Activated T-helper 2 cell treated with anti-CD3 and anti-CD28 coated beads, Interferon-gamma antibody, Interleukin-2, Interleukin-4, amounts not matched to agents 10 μg/mL and 5 μg/mL and 100 μg/mL, durations not matched to agents 14 hours and 24 hours and 36 hours (primary cell): ENCODE data around the gene SHROOM1. TPM values are rescaled to one million over a fixed set of nuclear protein-coding genes. Genes with fewer than 3 reads are reported as not detected.

Experiments used
- DNase-seq: peaks from one replicate; pipeline ENCODE4 v3.0.0; 2021; ENCODE audit warnings: low spot score
- H3K27ac Mint-ChIP-seq: one replicate; pipeline ENCODE4 v1.8.0; 2021; ENCODE audit warnings: mixed read lengths
- H3K27me3 Mint-ChIP-seq: one replicate; pipeline ENCODE4 v1.8.0; 2021; ENCODE audit warnings: low read depth, mixed read lengths
- H3K36me3 Mint-ChIP-seq: one replicate; pipeline ENCODE4 v1.8.0; 2021; ENCODE audit warnings: low read depth, mixed read lengths
- H3K4me1 Mint-ChIP-seq: one replicate; pipeline ENCODE4 v1.8.0; 2021; ENCODE audit warnings: low read depth, mixed read lengths
- H3K4me3 Mint-ChIP-seq: one replicate; pipeline ENCODE4 v1.8.0; 2021; ENCODE audit warnings: low read depth, mild to moderate bottlenecking, moderate library complexity, mixed read lengths
- H3K9me3 Mint-ChIP-seq: one replicate; pipeline ENCODE4 v1.8.0; 2021; ENCODE audit warnings: mixed read lengths
- intact Hi-C: fragments of 100-400 bp; cut with micrococcal nuclease; formaldehyde crosslinking; loops from one replicate; pipeline ENCODE4 v1.15.1; 2023
- total RNA-seq: library from RNA; stranded (reverse); gene quantifications from 2 replicates; pipeline ENCODE4 v1.2.3, GENCODE V29; 2022

Gene SHROOM1
- total RNA-seq, 1 donor from 2014 or later = 7.7 TPM

- Mint-ChIP-seq H3K27ac (no peak overlapping the region), H3K9me3 (no peaks in the 10 kb centered on the region), H3K4me3 (no peak overlapping the region), H3K4me1 (peaks cover 9% of the 10 kb centered on the region), H3K27me3 (peaks cover 54% of the 10 kb centered on the region), H3K36me3 (no peaks in the 10 kb centered on the region)
- intact Hi-C loops = no loop called here
- DNase-seq = no peak
Measured at GRCh38 chr5:132785864-132786263, 44.6 kb downstream of the SHROOM1 start.

DNA sequence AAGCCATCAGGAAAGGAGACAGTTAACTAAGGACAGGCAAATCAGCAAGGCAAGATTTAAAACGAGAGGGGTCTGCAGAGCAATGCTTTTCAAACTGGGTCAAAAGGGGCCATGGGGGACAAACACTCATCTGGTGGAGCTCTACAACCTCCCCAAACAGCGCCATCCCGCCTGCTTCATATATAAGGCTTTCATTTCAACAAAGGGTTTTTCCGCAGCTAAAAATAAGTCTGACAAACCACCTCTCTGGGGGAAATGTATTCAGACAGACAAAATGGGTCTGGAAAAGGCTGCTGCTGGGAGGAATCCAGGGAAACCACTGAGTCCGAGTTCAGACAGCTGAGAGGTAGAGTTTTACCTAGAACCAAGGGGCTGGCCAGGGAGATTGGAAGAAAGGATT, 45.1 kb downstream of the SHROOM1 start:
- Mint-ChIP-seq H3K4me1 (peaks cover 11% of the 10 kb centered on the region), H3K27me3 (peaks cover 57% of the 10 kb centered on the region), H3K36me3 (no peaks in the 10 kb centered on the region), H3K9me3 (no peaks in the 10 kb centered on the region), H3K4me3 (no peak overlapping the region), H3K27ac (no peak overlapping the region)
- DNase-seq = no peak
- intact Hi-C loops = no loop called here

DNA sequence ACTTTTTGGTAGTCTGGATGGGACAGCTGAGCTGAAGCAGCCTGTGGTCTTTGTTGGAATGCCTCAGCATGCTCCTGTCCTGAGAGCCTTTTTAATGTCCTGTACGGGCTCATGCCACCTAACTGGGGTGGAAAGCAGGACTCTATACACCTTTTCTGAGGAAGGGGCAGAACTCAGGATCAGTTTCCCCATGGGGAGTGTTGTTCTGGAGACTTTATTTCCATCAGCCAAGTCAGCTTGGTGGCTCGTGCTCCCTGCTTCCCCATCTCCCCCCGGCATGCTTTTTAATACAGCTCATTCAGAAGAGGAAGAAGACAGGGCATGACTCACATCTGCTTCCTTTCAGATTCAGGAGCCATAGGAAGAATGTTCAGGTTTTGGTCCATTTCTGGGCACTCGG, 48.3 kb downstream of the SHROOM1 start:
- Mint-ChIP-seq H3K4me3 (no peak overlapping the region), H3K4me1 (peaks cover 25% of the 10 kb centered on the region), H3K27ac (no peak overlapping the region), H3K27me3 (peaks cover 64% of the 10 kb centered on the region), H3K36me3 (peaks cover 2% of the 10 kb centered on the region), H3K9me3 (no peaks in the 10 kb centered on the region)
- DNase-seq = no peak
- intact Hi-C loops = no loop called here

GRCh38 chr5:132781029-132781428, 49.4 kb downstream of the SHROOM1 start:
- intact Hi-C loops = no loop called here
- Mint-ChIP-seq H3K36me3 (peaks cover 2% of the 10 kb centered on the region), H3K4me3 (no peak overlapping the region), H3K4me1 (peaks cover 26% of the 10 kb centered on the region), H3K9me3 (no peaks in the 10 kb centered on the region), H3K27ac (no peak overlapping the region), H3K27me3 (peaks cover 61% of the 10 kb centered on the region)
- DNase-seq = no peak

GRCh38 chr5:132780577-132780976, 49.9 kb downstream of the SHROOM1 start:
- H3K4me3 Mint-ChIP-seq = no peak overlapping the region
- peaks cover 60% of the 10 kb centered on the region for H3K27me3 Mint-ChIP-seq
- intact Hi-C loops = no loop called here
- no peaks in the 10 kb centered on the region for H3K9me3 Mint-ChIP-seq
- H3K36me3 Mint-ChIP-seq = peaks cover 2% of the 10 kb centered on the region
- no peak for DNase-seq
- H3K4me1 Mint-ChIP-seq = peaks cover 27% of the 10 kb centered on the region
- H3K27ac Mint-ChIP-seq = no peak overlapping the region

- Mint-ChIP-seq H3K27ac (no peak overlapping the region), H3K4me1 (peaks cover 29% of the 10 kb centered on the region), H3K27me3 (peaks cover 60% of the 10 kb centered on the region), H3K9me3 (no peaks in the 10 kb centered on the region), H3K36me3 (peaks cover 2% of the 10 kb centered on the region), H3K4me3 (no peak overlapping the region)
- no peak for DNase-seq
- intact Hi-C loops = no loop called here
Measured at GRCh38 chr5:132779961-132780360, 50.5 kb downstream of the SHROOM1 start.

DNA sequence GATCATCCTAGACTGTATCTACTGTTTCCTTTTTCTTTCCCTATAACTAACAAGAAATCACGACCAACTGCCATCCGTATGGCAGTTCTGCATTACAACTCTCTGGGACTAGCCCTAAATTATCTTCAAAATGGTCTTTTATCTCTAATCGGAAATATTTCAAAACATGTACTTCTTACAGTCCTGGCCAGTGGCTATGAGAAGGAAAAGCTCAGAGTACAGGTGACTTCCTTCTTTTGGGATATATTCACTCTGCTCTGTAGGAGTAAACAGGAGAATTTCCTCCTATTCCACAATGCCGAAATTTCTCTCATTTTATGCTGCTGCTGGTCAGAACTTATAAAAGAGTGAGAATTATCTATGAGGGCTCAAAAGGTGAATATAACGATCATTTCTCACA, 51.6 kb downstream of the SHROOM1 start:
- Mint-ChIP-seq H3K9me3 (no peaks in the 10 kb centered on the region), H3K36me3 (peaks cover 2% of the 10 kb centered on the region), H3K27ac (no peak overlapping the region), H3K4me3 (peak overlapping the region; percentile 49), H3K4me1 (peaks cover 29% of the 10 kb centered on the region), H3K27me3 (peaks cover 69% of the 10 kb centered on the region)
- no peak for DNase-seq
- intact Hi-C loops = no loop called here

DNA sequence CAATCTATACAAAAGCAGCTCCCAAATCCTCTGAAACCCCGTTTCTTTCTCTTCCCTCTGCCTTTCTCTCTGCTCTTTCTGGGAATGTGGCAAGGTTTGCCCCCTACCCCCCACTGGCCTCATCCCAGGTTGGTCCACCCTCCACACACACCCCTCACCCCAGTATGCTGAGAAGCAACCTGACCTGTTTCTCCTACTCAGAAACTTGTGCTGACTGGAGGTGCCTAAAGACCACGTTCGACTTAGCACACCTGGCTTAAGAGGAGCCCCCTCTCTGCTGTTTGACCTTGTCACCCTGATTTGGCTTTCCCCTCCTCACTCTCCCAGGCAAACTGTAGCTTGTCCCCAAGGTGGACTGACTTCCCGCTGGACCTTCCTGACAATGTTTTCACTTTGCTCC, 52.3 kb downstream of the SHROOM1 start:
- peaks cover 29% of the 10 kb centered on the region for H3K4me1 Mint-ChIP-seq
- intact Hi-C loops = no loop called here
- H3K9me3 Mint-ChIP-seq = no peaks in the 10 kb centered on the region
- peak overlapping the region; percentile 82 for H3K4me3 Mint-ChIP-seq
- no peak for DNase-seq
- peaks cover 69% of the 10 kb centered on the region for H3K27me3 Mint-ChIP-seq
- H3K36me3 Mint-ChIP-seq = peaks cover 2% of the 10 kb centered on the region
- peak overlapping the region; percentile 76 for H3K27ac Mint-ChIP-seq

- H3K36me3 Mint-ChIP-seq = peaks cover 2% of the 10 kb centered on the region
- peaks cover 65% of the 10 kb centered on the region for H3K27me3 Mint-ChIP-seq
- H3K4me1 Mint-ChIP-seq = peaks cover 29% of the 10 kb centered on the region
- H3K4me3 Mint-ChIP-seq = peak within 1 kb of the TSS; percentile 82
- peak; percentile 46 for DNase-seq
- intact Hi-C loops = loop anchor here (2.0 kb wide), 1 partner anchor 23 kb away; no protein-coding TSS in a partner anchor
- no peaks in the 10 kb centered on the region for H3K9me3 Mint-ChIP-seq
- peak within 1 kb of the TSS; percentile 76 for H3K27ac Mint-ChIP-seq
Measured at GRCh38 chr5:132777209-132778069, 53.0 kb downstream of the SHROOM1 start, which contains the start of gene SEPTIN8. TSS of gene SEPTIN8 (minus strand) at chr5:132777239. CDS start at chr5:132777137, 102 bp downstream.

- peaks cover 26% of the 10 kb centered on the region for H3K4me1 Mint-ChIP-seq
- no peak overlapping the region for H3K4me3 Mint-ChIP-seq
- H3K27ac Mint-ChIP-seq = no peak overlapping the region
- peaks cover 60% of the 10 kb centered on the region for H3K27me3 Mint-ChIP-seq
- intact Hi-C loops = loop anchor here (2.0 kb wide), 1 partner anchor 22 kb away; no protein-coding TSS in a partner anchor
- DNase-seq = no peak
- H3K36me3 Mint-ChIP-seq = peaks cover 2% of the 10 kb centered on the region
- no peaks in the 10 kb centered on the region for H3K9me3 Mint-ChIP-seq
Measured at GRCh38 chr5:132776938-132777208, 53.6 kb downstream of the SHROOM1 start.

DNA sequence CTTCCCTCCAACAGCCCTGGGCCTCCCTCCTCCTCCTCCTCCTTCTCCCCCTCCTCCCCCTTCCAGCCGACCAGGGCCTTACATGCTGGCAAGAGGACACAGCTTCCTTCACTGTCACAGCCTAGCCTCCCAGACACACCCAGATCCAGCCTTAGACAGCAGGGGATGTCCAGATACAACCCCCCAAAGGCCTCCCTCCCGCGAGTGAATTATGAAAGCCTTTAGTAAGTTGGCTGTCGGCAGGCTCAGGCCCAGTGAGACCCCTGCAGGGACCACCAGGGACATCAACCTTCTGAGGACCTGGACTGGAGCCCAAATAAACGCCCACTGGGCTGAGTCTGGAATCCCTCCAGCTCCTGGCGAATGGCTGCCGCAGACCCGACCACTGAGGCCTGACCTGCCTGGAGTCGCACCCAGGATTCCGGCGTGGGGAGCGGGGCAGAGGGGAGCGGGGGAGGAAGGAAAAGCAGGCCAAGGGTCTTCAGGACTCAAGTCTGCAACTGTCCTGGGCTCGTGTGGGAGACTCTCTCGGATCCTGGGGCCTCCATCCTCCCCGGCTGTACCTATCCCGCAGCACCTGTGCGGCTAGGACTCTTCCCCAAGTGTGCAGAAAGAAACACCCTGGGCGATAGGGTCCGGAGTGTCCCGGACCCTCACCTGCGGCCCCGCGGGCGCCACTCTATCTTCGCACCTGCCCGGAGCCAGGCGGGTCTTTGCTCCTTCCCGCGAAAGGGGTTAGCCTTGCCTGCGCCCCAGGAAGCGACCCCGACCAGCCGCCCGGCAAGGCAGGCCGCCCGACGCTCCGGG, 54.1 kb downstream of the SHROOM1 start:
- Mint-ChIP-seq H3K4me3 (peak overlapping the region; percentile 61), H3K36me3 (peaks cover 2% of the 10 kb centered on the region), H3K4me1 (peaks cover 25% of the 10 kb centered on the region), H3K9me3 (no peaks in the 10 kb centered on the region), H3K27ac (no peak overlapping the region), H3K27me3 (peaks cover 55% of the 10 kb centered on the region)
- no peak for DNase-seq
- intact Hi-C loops = loop anchor here (2.0 kb wide), 1 partner anchor 22 kb away; no protein-coding TSS in a partner anchor

DNA sequence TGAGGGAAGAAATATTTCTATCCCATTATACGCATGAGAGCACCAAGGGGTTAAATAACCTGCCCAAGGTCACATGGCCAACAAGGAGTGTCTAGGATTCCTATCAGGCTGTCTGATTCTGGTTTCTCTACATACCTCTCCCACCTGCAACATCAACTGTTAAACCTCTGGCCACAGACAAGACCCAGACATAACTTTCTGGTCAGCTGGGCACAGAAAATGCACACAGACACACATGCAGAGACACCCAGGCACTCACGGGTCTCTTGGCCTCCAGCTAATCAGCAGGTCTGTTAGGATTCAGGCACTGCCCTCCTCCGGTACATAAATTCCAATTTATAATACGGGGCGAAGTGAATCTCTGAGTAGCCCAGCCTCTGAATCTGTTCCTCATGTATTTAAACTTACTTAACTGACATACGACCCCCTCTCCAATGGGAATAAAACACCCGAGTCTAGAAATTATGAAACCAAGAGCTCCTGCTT, 54.9 kb downstream of the SHROOM1 start:
- DNase-seq = no peak
- peaks cover 2% of the 10 kb centered on the region for H3K36me3 Mint-ChIP-seq
- H3K9me3 Mint-ChIP-seq = no peaks in the 10 kb centered on the region
- peaks cover 21% of the 10 kb centered on the region for H3K4me1 Mint-ChIP-seq
- H3K27me3 Mint-ChIP-seq = peaks cover 48% of the 10 kb centered on the region
- peak overlapping the region; percentile 43 for H3K4me3 Mint-ChIP-seq
- H3K27ac Mint-ChIP-seq = no peak overlapping the region
- intact Hi-C loops = no loop called here

DNA sequence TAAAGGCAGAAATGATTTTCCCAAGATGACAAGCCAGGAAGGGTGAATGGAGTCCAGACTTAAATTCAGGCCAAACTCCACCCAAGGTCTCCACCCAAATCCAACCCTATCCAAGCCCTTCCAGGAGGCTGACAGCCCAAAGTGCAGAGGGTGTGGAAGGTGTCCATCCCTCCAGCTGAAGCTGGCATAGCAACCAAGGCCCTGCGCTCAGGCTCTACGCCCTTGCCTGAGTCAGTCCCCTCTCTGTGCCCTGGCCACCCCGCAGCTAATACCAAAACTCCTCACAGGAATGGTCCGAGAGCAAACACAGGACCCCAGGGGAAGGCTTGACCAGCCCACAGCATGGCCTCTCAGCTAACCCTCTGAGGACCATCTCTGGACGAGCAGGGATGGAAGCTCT, 55.6 kb downstream of the SHROOM1 start:
- H3K4me1 Mint-ChIP-seq = peaks cover 17% of the 10 kb centered on the region
- H3K9me3 Mint-ChIP-seq = no peaks in the 10 kb centered on the region
- intact Hi-C loops = no loop called here
- H3K27me3 Mint-ChIP-seq = peaks cover 43% of the 10 kb centered on the region
- H3K27ac Mint-ChIP-seq = no peak overlapping the region
- no peak for DNase-seq
- no peak overlapping the region for H3K4me3 Mint-ChIP-seq
- peaks cover 2% of the 10 kb centered on the region for H3K36me3 Mint-ChIP-seq
